Posterior cingulate gyrus (tissue), 11 donors: ENCODE results near the gene SEPTIN5.
A peak's percentile ranks its signal among the peaks of the same experiment; 100 is the strongest.

Source experiments
- DNase-seq, 10 donors: peaks; one replicate each; pipeline versions ENCODE4 v3.0.0 to v3.0.0-alpha.2; 2020 to 2021; ENCODE audit warnings: mixed read lengths in 3 of 10
- intact Hi-C: fragments of 100-400 bp; cut with DNase I; formaldehyde crosslinking; loops from one replicate; pipeline ENCODE4 v1.15.1; 2023

Gene SEPTIN5

DNA sequence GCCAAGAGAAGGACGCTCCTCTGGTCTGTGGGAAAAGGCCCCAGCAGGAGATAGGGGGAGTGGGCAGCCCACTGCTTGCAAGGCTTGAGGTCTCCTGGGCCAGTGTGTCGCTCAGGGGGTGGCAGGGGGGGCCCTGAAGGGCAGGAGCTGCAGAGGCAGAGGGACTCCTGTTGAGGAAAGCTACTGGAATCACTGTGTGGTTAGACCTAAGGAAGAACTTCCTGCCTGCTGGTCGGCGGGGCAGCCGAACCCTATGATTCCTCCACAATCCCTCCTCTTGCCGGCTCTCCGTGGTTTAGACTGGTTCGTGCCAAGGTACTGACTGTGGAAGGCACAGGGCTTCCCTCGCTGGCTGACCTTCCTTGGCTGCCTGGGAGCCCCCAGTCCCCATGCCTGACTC lies 15.2 kb downstream of the SEPTIN5 start:
- no peak for DNase-seq
- intact Hi-C loops = no loop called here

DNA sequence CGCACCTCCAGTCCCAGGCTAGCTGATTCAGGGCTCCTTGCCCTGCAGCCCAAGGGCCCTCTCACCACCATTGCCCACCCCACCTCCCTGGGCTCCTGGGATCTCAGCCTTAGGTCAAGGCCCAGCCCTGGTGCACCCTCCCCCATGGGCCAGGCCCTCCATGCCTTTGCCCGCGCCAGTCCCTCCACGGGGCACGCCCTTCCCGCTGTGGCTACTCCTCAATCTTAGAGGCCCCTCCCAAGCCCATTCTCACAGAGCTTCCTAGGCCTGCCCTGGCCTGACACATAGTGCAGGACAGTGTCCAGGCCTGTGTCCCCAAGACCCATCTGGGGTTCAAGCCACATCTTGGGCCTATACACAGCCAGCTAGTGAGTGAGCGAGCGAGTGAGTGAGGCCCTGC lies 15.9 kb downstream of the SEPTIN5 start:
- no peak for DNase-seq
- intact Hi-C loops = loop anchor here (1.0 kb wide), 1 partner anchor 180 kb away; no protein-coding TSS in a partner anchor

DNA sequence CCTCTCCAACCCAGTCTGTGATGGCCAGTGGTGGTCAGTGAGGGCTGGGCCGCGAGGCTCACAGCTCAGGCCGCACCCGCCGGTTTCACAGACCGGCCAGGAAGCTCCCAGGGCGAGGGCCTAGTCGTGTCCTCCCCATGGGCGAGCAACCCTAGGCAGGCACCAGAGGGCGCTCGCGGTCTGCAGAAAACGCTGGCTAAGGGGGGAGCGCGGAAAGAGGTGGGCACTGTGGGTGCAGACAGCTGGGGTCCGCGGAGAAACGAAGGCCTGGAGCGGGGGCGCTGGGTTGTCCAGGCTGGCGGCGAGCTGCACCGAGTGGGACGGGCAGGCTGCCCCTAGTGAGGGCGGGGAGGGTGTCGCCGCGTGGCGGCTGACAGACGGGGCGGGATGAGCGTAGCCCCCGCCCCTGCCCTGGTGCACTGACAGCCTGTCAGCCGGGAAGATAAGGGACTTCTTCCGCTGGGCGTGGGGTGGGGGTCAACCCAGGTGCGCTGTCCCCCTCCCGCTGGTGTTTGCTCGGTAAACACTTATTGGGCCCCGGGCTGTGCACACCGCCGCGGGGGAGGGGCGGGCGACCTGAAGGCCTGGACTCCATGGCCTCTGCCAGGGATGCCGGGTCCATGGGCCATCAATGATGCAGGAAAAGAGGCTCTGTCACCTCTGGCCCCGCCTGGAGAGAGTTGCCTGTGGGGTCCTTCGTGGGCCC lies 16.5 kb downstream of the SEPTIN5 start:
- peak; percentile 72 to 98 (median 90) for DNase-seq
- intact Hi-C loops = loop anchor here (1.0 kb wide), 1 partner anchor 179 kb away; no protein-coding TSS in a partner anchor

DNA sequence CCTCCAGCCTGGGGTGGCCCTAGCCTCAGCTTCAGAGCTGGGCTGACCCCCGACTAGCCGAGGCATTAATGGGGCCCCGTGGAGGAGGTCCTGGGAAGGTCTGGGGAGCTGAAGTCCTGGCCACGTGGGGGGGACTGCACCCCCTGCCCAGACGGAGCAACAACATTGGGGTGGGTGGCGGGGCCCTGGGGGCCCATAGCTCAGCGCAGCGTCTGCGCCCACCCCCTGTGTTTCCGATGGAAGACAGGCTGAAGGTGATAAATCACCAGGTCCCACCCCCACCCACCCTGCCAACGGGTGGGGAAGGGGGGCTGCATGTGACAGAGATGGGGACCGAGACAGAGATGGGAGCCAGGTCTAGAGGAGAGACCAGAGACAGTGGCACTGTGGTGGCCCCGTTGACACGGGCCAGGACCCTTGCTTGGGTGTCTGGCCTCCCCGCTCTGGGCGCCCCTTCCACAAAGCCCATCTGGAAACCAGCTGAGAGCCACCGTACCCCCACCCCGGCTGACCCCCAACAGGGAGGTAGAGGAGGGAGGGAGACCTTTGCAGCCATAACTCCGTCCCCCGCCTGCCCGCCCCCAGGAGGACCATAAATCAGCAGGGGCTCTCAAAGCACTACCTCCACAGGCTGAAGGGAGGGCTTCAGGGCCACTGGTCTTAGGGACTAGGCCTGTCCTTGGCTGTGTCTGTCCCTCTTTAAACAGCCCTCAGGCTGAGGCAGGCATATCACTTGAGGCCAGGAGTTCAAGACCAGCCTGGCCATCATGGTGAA lies 17.2 kb downstream of the SEPTIN5 start:
- intact Hi-C loops = no loop called here

DNA sequence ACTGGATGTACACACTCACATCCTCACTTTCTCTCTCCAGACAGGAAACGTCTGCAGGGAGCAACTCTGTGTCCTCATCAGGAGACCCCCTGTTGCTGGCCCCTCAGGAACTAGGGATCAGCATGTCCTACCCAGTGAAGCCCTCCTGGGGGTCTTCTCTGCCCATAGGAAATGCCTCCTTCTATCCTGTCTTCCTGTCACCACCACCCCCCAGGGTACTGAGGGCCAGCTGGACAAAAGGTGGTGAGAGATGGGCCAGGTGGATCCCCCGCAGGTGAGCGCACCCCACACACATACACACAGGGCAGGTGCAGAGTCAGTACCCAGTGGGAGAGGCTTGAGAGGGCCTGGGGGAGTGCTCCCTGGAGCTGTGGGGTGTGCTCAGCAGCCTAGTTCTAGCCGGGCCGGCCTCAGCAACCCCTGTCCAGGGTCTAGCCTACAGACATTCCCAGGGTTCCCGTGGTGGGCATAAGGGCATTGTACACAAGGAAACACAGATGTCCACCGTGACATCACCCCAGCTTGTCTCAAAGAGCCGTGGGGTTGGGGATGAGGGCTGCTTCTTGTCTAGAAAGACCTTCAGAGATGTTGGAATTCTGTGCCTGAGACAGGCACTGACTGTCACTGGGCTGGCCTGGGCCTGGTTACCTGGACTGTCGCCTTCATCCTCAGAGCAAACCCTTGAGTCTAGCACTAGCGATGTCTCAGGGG lies 18.3 kb downstream of the SEPTIN5 start:
- intact Hi-C loops = no loop called here
- DNase-seq = no peak

More for the DNA sequence above, 17.2 kb downstream of the SEPTIN5 start:
- DNase-seq = no peak

DNA sequence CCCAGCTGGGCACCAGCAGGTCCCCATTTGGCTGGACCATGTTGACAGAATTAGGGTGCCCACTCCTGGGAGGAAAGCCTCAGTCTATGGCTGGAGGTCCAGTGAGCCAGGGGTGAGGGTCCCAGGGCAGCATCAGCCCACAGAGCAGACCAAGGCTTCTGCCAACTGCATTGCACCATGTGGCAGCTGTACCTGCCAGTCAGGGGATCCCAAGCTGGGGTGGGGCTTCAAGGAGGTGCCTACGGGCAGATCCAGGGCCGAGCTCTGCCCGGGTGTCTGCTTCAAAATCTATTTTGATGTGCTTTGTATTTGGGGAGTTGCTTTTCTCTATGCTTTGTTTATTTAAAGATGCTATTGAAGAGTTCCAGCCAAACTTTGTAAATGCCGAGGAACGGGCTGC lies 19.5 kb downstream of the SEPTIN5 start:
- no peak for DNase-seq
- intact Hi-C loops = no loop called here

DNA sequence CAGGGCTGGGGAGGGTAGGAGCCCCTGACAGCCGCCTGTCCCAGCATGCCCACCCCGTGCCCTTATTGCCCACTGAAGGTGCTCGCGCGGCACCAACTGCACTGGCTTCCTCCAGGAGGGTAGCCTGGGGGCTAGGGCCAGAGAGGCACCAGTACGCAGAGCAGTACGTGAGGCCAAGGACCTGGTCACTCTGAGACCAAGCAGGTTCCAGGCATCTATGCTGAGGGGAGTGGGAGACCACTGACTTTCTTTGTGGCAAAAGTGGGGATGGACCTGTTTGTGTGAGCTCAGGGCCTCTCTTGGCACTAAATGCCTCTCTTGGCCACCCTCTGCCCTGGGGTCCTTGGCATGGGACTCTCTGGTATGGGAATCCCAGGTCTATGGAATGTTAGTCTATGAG lies 19.9 kb downstream of the SEPTIN5 start:
- DNase-seq = no peak
- intact Hi-C loops = no loop called here

DNA sequence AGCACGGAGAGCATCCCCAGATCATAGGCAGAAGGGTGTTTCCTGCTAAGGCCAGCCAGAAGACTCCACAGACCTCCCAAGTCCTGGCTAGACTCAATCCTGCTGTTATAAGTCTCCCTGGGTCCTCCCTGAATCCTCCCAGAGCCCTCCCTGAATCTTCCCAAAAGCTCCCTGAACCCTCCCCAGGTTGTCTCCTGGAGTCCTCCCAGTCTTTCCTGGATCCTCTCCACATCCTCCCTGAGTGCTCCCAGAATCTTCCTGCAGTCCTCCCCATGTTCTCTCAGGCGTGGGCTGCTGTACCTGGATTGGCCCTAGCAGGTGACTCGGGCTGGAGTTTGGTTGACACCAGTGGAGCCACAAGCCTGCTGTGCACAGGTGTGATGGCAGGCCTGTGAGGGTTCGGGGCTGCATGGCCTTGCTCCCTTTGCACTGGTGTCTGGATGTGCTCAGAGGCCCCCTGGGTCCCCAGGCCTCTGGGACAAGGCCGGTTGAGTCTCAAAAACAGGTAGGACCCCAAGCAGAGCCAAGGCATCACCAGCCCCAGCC lies 20.6 kb downstream of the SEPTIN5 start:
- intact Hi-C loops = no loop called here

DNA sequence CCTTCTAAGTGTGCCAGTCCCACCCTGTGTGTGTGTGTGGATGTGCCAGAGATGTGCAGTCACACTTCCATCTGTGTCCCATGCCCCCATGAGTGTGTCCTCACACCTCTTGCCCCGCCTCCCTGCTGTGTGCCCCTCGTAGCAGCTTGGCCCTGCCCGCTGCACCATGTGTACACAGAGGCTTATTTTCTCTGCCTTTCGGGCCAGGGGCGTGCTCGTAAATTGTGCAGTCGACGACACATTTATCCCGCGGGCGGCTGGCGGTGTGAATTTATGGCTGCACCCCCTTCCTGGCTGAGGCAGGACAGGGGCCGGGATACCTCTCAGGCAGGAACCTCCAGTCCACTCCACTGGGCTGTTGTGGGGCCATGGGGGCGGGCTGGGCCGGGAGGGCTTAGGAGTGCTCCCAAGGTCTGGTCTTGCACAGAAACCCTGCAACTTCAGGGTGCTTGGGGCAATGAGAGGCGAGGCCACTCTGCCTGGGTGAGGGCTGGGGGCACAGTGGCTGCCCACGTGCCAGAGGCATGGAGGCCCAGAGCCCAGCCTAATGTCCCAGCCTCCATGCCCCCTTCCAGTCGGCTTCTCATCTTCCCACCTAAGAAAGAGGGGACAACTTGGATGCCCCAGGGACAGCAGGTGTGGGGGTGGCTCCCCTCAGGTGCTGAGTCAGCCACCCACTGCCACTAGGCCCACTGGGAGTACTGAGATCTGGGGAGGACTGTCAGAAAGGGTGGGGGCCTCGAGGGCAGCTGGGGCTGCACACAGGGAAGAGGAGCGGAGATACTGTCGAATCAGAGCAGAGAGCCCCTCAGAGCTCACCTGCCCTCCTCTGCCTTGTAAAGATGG lies 21.6 kb downstream of the SEPTIN5 start:
- DNase-seq = no peak
- intact Hi-C loops = no loop called here

More for the DNA sequence above, 20.6 kb downstream of the SEPTIN5 start:
- no peak for DNase-seq

DNA sequence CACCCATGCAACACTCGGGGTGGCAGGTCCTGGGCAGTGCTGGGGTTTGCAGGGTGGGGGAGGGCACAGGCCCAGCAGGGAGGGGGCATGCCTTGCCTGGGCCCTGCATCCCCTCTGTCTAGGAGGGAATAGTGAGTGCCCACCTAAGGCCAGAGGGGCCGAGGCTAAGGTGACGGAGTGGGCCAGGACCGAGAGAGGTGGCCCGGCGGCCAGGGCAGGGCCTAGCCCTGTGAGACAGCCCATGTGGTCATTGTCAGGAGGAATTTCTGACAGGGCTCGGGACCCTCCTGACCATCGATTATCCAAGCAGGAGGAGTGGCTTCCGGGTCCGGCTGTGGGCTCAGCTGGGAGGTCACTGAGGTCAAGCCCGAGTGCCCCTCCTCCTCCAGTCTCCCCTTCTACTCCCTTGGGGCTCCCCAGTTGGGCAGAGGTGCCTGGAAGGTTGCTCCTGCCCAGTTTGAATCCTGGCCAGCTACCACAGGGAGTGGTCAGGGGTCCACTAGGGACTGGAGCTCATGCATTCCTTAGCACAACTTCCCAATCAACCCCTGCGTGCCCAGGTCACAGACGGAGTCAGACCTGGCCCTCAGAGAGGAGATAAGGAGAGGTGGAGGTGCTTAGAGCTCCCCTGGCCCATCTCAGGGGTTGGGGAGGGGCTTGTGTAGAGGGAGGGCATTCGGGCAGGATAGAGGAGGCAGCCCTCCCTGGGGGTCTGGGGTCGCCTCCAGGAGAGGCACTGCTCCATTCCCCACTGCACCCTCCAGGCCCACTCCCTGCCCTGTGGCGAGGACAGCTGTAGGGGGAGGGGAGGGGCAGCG lies 23.8 kb downstream of the SEPTIN5 start:
- no peak for DNase-seq
- intact Hi-C loops = no loop called here

DNA sequence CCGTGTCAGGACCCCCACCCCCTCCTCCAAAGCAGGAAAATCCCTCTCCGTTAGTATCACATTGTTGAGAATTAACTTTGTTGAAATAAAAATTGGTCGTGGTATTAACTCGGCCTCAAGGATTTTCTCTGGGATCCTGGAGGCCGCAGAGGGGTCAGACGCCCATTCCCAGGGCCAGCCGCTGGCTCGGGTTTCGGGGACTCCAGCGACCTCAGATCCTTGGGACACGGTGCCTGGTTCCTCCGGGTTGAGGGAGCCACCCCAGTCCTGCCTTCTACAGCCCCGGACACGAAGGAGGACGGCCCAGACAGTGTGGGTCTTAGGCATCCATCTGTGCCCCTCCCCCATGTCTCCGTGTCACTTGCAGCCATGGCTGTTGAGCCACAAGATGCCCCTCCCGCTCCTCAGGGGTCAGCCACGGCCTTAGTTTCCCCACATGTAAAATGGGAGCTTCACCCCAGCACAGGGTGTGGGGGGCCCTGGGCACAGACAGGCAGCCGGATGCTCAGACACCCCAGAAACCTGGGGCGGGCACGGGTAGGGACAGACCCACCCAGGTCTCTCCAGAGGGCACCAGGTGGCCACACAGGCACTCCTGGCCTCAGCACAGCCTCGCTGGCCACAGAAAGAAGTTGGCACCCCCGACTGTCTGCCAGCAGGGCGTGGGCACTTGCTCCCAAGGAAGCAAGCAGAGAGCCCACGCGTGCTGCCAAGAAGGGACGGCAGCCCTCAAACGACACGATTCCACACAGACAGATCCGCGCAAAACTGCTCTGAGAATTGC lies 24.6 kb downstream of the SEPTIN5 start:
- intact Hi-C loops = no loop called here
- DNase-seq = no peak

DNA sequence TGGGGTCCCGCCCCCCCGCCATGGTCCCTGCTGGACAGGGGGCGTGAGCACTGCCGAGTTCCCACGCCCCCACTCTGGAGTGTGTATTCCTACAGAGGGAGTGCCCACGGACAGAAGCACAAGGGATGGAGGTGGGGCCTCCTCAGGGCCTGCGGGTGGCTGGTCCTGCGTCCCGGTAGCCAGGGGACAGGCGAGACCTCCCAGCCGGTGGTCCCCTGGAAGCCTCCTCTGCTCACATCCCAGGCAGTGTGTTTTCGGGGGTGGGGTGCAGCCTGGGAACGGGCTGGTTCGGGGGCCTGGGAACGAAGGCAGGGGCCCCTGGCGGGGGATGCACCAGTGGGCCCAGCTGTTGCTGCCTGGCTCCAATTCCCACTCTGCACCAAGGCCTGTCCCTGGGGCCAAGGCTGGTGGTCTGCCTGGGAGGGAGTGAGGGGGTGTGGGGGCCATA lies 25.2 kb downstream of the SEPTIN5 start:
- intact Hi-C loops = no loop called here
- no peak for DNase-seq

DNA sequence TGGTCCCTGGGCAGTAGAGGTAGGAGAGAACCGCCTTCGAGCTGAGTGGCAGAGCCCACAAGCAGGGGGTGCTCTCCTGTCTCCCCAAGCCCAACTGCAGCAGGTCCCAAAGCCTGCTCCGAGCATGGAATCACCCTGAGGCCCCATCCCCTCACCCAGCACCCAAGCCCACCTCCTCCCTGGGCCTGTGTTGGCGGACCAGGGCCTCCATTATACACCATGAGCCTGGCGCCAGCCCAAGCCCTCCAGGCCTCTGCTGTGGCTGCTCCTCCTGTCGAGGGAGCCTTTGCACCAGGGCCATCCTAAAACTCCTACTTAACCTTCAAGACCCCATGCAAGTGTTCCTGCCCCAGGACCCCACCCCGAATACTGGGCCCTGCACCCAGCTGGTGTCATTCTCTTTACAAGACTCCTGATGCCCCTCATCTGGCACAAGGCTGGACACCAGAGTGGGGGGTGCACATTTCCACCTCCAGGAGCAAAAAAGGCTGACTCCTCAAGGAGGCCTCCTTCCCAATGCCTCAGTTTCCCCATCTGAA lies 25.7 kb downstream of the SEPTIN5 start:
- intact Hi-C loops = no loop called here
- DNase-seq = no peak

DNA sequence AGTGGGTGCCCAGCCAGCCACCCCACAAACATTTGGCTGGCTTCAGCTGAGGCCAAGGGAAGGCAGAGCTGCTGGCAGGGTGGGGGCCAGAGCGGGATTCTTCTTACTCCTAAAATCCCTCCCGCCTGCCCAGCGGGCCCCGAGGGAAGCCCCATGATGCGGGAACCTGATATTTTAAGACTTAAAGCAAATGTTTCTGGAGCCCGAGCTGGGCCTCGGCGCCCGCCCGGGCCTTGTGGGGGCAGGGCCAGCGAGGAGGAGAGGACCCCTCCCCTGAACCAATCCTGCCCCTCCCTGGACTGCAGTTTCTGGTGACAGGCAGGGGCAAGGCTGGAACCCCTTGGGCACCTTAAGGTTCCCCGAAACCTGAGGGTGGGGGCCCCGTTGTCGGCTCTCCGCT lies 26.3 kb downstream of the SEPTIN5 start:
- DNase-seq = no peak
- intact Hi-C loops = no loop called here

DNA sequence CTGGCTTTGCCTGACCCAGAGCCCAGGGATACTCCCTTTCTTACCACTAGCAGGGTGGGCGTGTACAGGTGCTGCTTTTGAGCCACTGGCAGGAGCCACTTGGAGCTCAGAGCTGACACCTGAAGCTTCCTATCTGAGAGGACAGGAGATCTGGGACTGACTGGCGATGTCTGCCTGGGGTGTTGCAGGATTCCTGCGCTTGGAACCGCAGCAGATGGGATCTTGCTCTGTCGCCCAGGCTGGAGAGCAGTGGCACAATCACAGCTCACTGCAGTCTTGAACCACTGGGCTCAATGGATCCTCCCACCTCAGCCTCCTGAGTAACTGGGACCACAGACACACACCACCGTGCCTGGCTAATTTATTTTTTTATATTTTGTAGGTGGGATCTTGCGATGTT lies 26.8 kb downstream of the SEPTIN5 start:
- intact Hi-C loops = no loop called here
- no peak for DNase-seq

DNA sequence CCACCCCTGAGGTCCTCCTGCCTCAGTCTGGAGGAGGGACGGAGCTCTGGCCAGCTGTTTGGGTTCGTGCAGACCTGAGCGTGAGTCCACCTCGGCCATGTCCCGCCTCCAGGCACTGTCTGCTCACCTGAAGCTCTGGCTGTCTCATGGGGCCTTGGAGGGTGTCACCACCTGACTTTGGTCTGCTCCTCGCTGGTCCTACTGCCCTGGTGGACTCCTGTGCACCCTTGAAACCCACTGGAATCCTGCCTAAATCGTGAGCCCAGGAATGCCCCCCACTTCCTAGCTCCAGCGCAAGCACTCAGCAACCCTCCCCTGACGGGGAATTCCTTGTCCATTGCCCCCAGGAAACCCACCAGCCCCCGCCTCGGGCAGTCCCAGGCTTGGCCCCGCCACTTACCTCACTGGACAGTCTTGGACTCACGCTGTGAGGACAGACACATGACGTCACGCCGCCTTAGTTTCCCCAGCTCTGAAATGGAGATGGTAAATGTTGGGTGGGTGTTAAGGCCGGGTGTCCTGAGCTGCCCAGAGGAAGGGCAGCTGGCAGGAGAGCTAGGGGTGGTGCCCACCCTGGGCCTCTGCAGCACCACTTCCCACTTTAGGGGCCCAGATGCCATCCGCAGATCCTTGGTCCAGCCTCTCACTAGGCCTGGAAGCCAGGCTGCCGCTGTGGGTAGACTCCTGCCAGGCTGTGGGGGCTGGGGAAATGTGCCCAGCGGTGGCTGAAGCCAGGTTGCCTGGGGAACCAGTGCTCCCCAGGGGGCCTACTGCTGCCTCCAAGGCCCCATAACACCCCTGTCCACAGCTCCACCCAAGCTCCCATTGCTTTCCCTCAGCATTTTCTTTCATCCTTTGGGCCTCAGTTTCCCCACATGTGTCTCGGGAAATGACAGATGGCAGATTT lies 28.1 kb downstream of the SEPTIN5 start:
- intact Hi-C loops = no loop called here

DNA sequence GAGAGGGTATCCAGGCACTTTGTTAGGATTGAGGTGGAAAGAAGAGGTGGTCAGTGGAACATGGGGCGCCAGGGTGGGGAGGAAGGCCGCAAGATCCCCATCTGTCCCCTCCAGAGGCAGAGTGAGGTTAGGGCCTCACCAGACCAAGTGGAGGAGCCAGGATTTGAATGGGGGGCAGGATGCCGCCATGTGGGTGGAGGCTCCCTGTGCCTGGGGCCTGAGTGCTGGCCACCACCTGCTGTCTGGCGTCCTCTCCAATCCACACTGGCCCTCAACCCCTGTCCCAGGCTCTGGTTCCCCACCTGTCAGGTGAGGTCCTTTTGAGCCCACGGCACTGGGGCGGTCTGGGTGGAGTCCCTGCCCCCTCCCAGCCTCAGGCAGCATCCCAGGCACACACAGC lies 28.8 kb downstream of the SEPTIN5 start:
- DNase-seq = no peak
- intact Hi-C loops = no loop called here

More for the DNA sequence above, 28.1 kb downstream of the SEPTIN5 start:
- no peak for DNase-seq
